HG02973 (cell line): ENCODE data around the gene NACA2.
"Not testable (repeated sequence)": the region's sequence is repeated elsewhere in the genome, so short reads cannot be mapped to it uniquely, and the experiment has no call there.

Experiments used
- ATAC-seq: cut with Tn5 transposase; IDR thresholded peaks from one replicate; pipeline ENCODE4 v1.9.1; 2021; ENCODE audit warnings: moderate library complexity; ENCODE audit not compliant: unreplicated experiment

The NACA2 gene

DNA sequence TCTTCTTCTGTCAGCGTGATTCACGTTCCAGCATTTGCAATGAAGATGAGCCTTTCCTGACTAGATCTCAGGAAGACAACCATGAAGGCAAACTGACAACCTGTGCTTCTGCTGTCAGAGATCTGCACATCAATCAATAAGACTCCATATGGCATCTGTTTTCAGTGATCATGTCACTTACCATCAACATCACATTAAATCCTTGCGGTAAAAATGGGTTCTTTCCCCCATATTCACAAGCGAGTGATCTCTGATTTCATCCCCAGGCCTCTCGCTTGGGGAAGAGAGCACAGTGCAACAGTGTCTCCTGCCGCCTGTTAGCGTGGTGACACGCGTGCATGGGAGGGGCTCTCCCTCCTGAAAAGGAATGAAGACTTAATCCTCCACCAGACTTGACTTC, 11.1 kb downstream of the NACA2 start:
- no peak for ATAC-seq

DNA sequence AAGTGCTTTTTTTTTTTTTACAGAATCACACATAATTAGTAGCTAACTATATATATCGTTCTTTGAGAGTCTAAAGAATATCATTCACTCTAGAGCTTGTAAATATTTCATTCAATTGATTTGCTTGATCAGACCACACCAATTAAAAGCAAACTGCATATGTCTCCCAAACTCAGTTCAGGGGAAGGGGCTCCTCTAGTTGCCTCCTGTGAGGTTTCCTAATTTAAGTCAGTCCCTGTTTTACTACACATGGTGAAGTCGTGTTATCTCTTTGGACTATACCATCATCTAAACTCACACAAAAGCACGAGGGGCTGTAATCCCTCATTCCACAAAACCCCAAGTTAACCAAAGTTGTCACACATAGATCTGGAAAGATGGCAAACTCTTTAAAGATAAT, 11.7 kb downstream of the NACA2 start:
- no peak for ATAC-seq

DNA sequence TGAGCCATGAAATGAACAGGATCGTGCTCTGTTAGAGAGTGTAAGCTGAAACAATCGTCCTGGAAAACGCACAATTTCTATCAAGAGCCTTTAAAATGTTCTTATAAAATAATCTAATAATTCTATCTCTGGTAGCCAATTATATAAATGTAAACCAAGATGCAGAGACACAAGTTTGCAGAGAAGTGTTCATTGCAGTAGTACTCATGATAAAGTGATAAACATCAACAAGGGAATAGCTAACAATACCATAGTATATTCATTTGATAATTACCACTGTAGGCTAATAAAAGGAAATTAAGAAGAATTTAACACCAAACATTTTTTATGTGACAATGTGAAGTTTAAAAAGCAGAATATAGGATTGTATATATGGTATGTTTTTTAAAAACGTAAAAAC, 12.4 kb downstream of the NACA2 start:
- ATAC-seq: no peak

DNA sequence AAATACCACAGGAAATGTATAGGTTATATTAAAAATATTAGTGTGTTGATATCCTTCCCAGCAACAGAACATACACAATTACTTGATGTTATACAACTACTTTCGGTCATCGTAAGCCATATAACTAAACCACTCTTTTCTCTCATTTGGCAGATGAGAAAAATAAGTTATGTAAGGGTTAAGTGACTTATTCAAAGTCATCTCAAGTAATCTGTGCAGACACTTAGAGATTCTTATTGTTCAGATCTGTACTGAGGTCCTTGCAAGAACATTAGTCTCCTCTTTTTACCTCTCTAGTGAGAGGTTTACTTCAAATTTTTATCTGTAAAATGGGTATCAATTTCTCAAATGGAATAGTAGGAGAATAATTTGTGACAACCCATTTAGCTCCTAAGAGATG, 15.0 kb downstream of the NACA2 start:
- no peak for ATAC-seq

DNA sequence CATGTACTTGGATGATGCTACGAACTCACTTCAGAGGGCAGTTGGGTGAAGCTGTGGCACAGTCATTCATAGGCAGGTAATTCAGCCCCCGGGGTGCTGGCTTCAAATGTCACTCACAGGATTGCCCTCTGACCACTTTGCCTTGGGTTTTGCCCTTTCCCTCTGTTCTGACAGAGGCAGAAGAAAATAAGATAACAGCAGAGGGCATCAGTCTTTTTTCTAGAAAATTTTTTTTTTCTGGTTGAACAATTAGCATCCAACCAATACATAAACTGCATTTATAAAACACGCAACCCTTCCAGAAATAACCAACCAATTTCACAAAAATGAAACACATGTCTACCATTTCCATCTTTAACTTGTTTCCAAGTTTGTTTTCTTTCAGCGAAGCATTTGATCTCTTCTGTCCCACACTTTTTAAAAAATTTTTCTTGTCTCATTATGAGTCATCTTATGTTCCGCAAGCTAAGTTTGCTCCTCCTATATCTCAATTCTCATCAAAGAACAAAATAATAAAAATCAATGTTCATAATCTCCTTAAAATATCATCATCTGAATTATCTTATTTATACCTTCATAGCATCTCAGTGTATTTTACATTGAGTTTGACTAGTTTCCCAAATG, 15.6 kb downstream of the NACA2 start:
- no peak for ATAC-seq

DNA sequence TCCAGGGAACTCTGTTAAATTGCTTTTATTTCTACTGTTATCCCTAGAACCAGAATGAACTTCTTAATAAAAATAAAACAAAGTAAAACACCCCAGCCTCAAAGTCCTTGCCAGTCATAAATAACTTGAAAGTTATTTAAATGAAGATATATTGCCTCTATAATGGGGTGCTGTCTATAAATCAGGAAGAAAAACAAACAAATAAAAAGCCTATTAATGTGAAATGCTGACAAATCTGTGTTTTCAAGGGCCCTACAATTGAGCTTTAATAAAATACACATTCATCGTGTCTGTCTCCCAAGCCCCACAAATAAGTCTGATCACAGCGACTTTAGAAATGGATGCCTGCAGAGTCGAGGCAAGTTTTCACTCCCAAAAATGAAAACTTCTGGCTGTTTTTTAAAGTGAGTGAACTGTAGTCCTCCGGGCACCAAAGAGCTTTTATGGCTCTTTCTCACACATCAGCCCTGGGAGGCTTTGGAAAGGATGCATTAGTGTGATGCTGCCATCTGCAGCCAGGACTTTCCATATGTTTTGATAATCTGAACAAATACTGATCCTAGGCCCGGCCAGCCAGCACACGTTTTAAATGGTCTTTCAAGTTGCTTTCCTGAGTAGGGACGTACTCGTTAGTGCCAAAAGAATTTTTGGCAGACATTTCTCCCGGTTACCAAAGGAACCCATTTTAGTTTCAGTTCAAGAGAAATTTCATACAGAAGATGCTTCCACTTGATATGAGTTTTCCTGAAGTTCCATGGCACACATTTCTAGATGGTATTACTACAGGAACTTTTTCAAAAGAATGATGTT, 16.3 kb downstream of the NACA2 start:
- no peak for ATAC-seq

DNA sequence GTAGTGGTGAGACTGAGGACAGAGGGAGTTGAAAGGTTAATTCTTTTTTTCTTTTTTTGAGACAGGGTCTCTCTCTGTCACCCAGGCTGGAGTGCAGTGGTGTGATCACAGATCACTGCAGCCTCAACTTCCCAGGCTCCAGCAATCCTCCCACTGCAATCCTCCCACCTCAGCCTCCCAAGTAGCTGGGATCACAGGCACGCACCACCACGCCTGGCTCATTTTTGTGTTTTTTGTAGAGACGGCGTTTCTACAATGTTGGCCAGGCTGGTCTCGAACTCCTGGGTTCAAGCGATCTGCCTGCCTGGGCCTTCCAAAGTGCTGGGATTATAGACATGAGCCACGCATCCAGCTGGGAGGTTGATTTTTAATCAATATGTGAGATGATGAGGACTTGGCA, 18.5 kb downstream of the NACA2 start:
- ATAC-seq: not testable (repeated sequence)

DNA sequence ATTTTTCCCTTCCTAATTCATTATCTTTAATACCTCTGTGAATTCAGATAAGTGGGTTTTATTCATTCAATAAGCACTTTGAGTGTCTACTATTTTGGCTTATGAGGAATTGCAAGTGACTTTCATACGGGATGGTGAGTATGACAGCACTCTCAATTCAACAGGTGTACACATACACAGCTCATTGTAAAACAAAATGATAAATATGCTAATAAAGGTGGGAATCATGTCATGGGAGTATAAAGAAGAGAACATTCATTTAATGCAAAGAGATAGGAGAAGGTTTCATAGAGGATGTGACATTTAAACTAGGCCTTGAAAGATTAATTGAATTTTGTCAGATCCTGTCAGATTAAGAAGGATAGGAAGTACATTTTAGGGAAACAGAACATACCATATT, 19.4 kb downstream of the NACA2 start:
- no peak for ATAC-seq

DNA sequence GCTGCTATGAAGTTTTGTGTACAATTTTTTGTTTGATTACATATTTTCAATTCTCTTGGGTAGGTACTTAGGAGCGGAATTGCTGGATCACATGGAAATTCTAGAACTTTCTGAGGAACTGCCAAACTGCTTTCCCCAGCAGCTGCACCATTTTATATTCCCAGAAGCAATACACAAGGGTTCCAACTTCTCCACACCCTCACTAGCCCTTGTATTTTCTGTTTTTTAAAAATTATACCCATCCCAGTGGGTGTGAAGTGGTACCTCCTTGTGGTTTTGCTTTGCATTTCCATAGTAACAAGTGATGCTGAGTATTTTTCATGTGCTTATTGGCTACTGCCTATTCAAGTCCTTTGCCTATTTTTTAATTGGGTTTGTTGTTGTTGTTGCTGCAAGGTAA, 20.9 kb downstream of the NACA2 start:
- ATAC-seq: no peak

DNA sequence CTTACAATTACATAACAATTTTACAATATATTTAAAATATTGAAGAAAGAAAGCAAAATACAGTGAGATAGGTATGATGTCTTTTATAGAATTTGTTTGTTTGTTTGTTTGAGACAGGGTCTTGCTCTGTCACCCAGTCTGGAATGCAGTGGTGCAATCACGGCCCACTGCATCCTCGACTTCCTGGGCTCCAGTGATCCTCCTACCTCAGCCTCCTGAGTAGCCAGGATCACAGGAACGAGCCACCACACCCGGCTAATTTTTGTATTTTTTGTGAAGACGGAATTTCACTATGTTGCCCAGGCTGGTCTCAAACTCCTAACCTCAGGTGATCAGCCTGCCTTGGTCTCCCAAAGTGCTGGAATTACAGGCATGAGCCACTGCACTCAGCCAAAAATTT, 21.5 kb downstream of the NACA2 start:
- ATAC-seq: not testable (repeated sequence)

DNA sequence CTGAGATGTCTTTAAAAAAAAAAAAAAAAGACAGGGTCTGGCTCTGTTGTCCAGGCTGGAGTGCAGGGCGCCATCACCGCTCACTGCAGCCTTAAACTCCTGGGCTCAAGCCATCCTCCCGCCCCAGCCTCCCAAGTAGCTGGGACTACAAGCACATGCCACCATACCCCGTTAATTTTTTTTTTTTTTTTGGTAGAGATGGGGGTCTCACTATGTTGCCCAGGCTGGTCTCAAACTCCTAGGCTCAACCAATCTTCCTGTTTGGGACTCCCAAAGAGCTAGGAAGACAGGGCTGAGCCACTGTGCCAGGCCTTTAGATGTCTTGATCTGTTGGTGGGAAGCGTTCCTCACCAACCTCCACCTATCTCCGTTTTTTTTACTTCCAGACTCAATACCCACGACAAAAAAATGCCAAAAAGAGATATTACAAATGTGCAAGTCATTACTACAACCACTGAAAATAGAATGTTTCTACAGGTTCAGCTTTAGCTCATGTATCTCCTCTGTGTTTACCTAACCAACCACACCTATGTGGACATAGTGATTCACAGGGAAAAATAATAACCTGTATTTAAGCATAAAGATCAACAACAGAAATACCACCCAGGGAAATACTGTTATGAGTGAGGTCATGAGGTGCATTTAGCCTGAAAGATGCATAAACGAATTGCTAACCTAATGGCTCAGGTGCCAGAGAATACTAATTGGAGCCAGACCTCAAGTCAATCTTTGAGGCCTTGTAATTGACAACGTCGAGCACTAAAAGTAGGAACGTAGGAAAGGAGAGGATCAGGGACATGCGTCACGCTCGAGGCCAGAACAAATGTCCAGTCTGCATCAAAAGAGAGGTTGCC, 22.6 kb downstream of the NACA2 start:
- no peak for ATAC-seq

DNA sequence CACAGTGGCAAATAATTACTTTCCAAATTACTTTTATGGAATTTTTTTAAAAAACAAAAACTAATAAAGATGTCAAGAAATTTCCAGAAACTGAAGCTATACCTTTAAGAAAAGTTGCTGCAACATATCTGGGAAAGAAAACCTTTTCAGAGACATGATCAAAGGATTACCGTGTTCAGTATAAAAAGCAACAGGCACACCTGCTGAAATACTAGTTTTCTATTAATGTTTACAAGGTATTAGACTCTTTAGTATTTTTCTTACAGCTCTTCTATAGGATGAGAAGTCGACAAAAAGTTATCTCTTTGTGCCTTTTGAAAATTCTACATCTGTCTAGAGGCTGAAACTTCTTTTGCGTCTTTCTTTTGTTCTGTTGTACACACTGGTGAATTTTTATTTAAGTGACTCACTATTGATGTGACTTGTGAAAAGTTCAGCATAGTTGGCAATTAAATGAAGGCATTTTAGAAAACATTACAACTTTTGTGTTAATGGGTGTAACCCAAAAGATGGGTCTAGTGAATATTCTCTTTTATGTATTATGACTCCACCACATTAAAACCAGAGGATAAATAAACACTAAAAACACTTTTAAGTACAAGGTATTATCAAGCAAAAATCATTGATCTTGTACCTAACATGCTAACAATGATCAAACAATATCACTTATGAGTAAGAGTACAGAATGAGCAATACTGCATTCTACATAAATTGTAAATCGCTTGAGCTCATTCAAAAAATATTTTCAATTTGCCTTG, 23.8 kb downstream of the NACA2 start:
- no peak for ATAC-seq

DNA sequence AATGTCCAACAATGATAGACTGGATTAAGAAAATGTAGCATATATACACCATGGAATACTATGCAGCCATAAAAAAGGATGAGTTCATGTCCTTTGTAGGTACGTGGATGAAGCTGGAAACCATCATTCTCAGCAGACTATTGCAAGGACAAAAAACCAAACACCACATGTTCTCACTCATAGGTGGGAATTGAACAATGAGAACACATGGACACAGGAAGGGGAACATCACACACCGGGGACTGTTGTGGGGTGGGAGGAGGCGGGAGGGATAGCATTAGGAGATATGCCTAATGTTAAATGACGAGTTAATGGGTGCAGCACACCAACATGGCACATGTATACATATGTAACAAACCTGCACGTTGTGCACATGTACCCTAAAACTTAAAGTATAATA, 24.6 kb downstream of the NACA2 start:
- ATAC-seq: not testable (repeated sequence)

DNA sequence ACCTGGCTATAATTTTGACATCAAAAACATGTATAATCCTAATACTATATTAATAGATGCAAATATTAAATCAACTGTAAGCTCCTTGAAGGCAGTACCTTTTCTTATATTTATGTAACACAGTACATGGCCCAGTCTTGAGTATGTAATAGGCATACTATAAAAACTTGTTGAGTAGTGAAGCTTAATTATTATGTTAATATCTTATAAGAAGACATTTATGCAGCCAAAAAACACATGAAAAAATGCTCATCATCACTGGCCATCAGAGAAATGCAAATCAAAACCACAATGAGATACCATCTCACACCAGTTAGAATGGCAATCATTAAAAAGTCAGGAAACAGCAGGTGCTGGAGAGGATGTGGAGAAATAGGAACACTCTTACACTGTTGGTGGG, 25.2 kb downstream of the NACA2 start:
- ATAC-seq: not testable (repeated sequence)

DNA sequence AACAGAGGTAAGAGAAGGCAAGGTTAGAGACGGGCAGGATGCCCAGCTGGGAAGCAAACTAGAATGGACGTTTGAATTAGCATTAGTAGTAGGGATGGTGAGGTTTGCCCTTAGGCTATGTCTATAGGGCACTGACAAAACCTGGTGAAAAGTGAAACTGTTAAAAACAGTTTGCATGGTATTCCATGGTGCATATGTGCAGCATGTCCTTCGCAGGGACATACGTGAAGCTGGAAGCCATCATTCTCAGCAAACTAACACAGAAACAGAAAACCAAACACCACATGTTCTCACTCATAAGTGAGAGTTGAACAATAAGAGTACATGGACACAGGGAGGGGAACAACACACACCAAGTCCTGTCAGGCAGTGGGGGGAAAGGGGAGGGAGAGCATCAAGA, 25.8 kb downstream of the NACA2 start:
- no peak for ATAC-seq

DNA sequence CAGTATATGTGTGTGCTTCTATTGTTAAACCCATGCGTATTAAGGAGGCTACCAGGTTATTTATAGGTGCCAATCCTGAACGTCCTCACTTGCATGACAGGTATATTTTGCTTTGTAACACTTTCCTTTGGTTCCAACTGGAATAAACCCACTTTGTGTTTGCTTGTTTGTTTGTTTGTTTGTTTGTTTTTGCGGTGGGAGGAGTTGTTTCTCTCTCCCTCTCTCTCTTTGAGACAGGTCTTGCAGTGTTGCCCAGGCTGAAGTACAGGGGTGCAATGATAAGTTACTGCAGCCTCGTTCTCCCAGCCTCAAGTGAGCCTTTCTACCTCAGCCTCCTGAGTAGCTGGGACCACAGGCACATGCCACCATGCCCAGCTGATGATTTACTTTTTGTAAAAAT, 28.7 kb downstream of the NACA2 start:
- ATAC-seq: no peak

DNA sequence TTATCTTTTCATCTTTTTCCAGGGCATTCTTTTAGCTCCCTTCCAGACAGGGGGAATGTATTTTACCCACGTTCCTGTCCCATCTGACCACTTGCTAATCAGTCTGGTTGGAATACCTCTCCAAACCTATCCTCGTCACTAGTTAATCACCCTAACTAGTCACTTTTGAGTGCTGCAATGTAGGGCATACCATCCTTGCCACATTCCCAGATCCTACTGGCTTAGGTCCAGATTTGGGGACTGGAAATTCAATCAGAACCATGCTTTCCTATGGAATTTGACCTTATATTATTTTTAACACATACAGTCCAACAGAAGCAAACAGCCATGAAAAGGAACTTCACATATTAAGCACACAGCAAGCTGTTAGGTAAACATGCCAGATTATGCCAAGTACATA, 29.7 kb downstream of the NACA2 start:
- ATAC-seq: no peak

DNA sequence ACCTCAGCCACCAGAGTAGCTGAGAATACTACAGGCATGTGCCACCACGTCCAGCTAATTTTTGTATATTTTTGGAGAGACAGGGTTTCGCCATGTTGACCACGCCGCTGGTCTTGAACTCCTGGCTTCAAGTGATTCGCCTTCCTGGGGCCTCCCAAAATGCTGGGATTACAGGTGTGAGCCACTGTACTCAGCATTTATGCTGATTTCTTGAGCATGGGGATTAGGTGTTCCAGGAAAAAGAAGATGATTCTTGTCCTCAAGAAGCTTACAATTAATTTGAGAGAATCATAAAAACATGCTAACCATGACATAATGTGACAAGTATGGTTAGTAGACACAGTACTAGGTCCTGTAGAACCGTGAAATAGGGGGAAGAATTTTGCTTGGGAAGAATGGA, 30.9 kb downstream of the NACA2 start:
- ATAC-seq: no peak

DNA sequence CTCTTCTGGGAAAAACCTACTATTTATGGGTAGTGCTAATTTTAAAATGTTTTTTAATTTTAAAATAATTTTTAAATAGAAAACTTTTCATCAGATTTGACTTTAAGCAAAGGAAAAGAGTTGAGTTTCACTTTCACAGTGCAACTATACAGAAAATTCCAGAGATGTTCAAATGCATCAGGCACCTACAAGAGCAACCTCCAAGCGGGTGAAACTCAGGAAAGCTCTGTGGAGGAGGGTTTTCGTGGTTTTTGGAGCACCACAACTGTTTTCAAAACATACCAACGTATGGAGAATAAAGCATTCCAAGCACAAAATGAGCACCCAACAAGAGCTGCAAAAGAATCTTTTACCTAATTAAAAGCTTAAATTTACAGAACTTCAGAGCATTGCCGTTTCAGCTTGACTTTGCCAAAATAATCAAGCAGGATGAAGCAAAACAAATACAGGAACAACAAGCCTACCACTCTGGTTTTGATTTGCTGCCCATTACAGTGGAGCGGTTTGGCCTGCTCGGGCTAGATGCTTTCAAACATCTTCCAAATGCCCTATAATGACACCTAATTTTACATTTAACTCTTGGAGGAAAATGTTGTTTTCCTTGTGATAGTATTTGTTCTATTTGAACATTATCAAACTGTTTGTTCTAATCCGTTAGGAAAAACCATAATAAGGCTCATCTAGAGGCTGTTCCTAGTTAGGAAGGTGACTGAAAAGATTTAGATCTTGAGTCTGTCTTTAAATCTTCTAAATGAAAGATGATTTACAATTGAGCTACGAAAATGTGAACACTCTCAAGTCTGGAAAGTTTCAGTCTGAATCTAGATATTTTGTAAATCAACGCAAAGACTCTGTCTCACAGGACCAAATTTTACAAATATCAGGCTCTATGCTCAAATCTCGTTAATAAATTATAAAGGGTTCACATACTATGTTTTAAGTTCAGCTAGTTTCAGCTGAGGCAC, 34.5 kb downstream of the NACA2 start:
- no peak for ATAC-seq

DNA sequence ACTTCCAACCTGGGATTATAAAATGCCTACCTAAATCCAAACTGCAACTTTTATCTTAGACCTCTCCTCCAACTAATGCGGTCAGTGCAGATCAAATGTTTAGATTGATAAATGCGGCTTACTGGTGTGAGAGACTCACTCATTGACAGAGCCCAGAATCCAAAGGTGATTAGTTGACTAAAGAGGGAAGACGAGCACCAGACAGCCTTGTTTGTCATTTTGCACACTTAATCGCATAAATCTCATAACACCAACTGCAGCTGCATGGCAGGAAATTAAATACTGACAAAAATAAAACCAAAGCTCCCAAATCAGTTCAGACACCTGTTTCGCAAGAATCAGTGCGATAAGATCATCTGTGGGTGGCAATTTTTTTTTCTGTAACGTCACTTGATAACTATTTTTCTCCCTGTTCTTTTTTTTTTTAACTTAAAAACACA, 35.9 kb downstream of the NACA2 start:
- no peak for ATAC-seq
